CD4-positive, CD25-positive, alpha-beta regulatory T cell (primary cell): ENCODE measurements around the gene OTUD3. TPM values are rescaled to one million over a fixed set of nuclear protein-coding genes. Genes with fewer than 3 reads are reported as not detected.
A peak's percentile ranks its signal among the peaks of the same experiment; 100 is the strongest.

Source experiments
- ATAC-seq, 2 donors: fragments of 150-1000 bp; cut with Tn5 transposase; one replicate each; pipeline ENCODE4 v1.10.0; 2021; ENCODE audit warnings: low read depth in 2 of 2, moderate number of reproducible peaks in 2 of 2, moderate library complexity in 1 of 2
- DNase-seq, 3 donors: peaks; one replicate each; pipeline versions ENCODE4 v3.0.0 to v3.0.0-alpha.2; 2012 to 2022; ENCODE audit warnings: mixed read lengths in 1 of 3
- H3K27ac ChIP-seq: one replicate; pipeline ENCODE4 v1.7.0; 2013; ENCODE audit warnings: mild to moderate bottlenecking, low read length; ENCODE audit not compliant: insufficient read depth, poor library complexity, severe bottlenecking
- H3K27me3 ChIP-seq: one replicate; pipeline ENCODE4 v1.7.0; 2013; ENCODE audit warnings: low read length; ENCODE audit not compliant: control insufficient read depth, insufficient read depth
- H3K36me3 ChIP-seq: one replicate; pipeline ENCODE4 v1.7.0; 2013; ENCODE audit warnings: mild to moderate bottlenecking, low read length, moderate library complexity; ENCODE audit not compliant: control insufficient read depth, insufficient read depth
- H3K4me1 ChIP-seq: 2 replicates; pipeline ENCODE4 v1.7.0; 2013; ENCODE audit warnings: mild to moderate bottlenecking, low read length; ENCODE audit not compliant: insufficient read depth, control insufficient read depth, poor library complexity, severe bottlenecking
- H3K4me3 ChIP-seq: one replicate; pipeline ENCODE4 v1.7.0; 2013; ENCODE audit warnings: low read depth, mild to moderate bottlenecking, low read length, moderate library complexity
- H3K9me3 ChIP-seq, 2 experiments: 1 replicate in 1 of 2; 2 replicates in 1 of 2; pipeline ENCODE4 v1.7.0; 2013; ENCODE audit warnings: low read length in 2 of 2, mild to moderate bottlenecking in 1 of 2, moderate library complexity in 1 of 2; ENCODE audit not compliant: control insufficient read depth in 2 of 2
- H3K27ac Mint-ChIP-seq, 3 donors: one replicate each; pipeline ENCODE4 v1.8.0; 2020 to 2022; ENCODE audit warnings: mild to moderate bottlenecking in 3 of 3, mixed read lengths in 3 of 3, moderate library complexity in 2 of 3
- H3K27me3 Mint-ChIP-seq: one replicate; pipeline ENCODE4 v1.8.0; 2022; ENCODE audit warnings: mild to moderate bottlenecking, mixed read lengths
- H3K36me3 Mint-ChIP-seq: one replicate; pipeline ENCODE4 v1.8.0; 2020; ENCODE audit warnings: mixed read lengths
- H3K4me1 Mint-ChIP-seq, 4 donors: one replicate each; pipeline ENCODE4 v1.8.0; 2020 to 2022; ENCODE audit warnings: mixed read lengths in 4 of 4, mild to moderate bottlenecking in 1 of 4
- H3K4me3 Mint-ChIP-seq, 4 donors: one replicate each; pipeline ENCODE4 v1.8.0; 2020 to 2022; ENCODE audit warnings: mild to moderate bottlenecking in 4 of 4, mixed read lengths in 4 of 4, moderate library complexity in 3 of 4
- H3K9me3 Mint-ChIP-seq, 7 donors: one replicate each; pipeline ENCODE4 v1.8.0; 2020 to 2022; ENCODE audit warnings: mixed read lengths in 7 of 7, mild to moderate bottlenecking in 3 of 7, moderate library complexity in 2 of 7
- polyA plus RNA-seq, 4 donors: library from polyadenylated mRNA; unstranded; fragments of 300-500 nt; fragmentation: Illumina TruSeq; gene quantifications; one replicate each; pipeline ENCODE4 v1.2.3, GENCODE V29; 2021
- total RNA-seq: library from RNA; stranded (reverse); gene quantifications from one replicate; pipeline ENCODE4 v1.2.3, GENCODE V29; 2022

Gene OTUD3
- total and polyA plus RNA-seq, 5 donors from 2014 or later = 0.72 to 20.9 (median 1.1) TPM

- no peak for DNase-seq
- peaks cover 0 to 16% (median 10%) of the 10 kb centered on the region in 4 donors for H3K4me1 Mint-ChIP-seq
- no peak overlapping the region for H3K27ac ChIP-seq
- no peak overlapping the region for H3K4me3 Mint-ChIP-seq
- H3K36me3 ChIP-seq = peaks cover 77% of the 10 kb centered on the region
- H3K27ac Mint-ChIP-seq = no peak overlapping the region
- peaks cover 45% of the 10 kb centered on the region for H3K36me3 Mint-ChIP-seq
- no peaks in the 10 kb centered on the region for H3K9me3 Mint-ChIP-seq
- no peaks in the 10 kb centered on the region for H3K4me1 ChIP-seq
- no peak overlapping the region for H3K4me3 ChIP-seq
- no peaks in the 10 kb centered on the region for H3K9me3 ChIP-seq
- H3K27me3 Mint-ChIP-seq = no peaks in the 10 kb centered on the region
- no peaks in the 10 kb centered on the region for H3K27me3 ChIP-seq
- ATAC-seq = no peak
Measured at GRCh38 chr1:19894218-19894617, 12.0 kb downstream of the OTUD3 start.

GRCh38 chr1:19901653-19902052, 19.5 kb downstream of the OTUD3 start:
- no peak for ATAC-seq
- H3K9me3 ChIP-seq = no peaks in the 10 kb centered on the region
- no peak overlapping the region for H3K27ac Mint-ChIP-seq
- DNase-seq = no peak
- H3K27me3 ChIP-seq = no peaks in the 10 kb centered on the region
- no peak overlapping the region for H3K4me3 Mint-ChIP-seq
- no peaks in the 10 kb centered on the region for H3K4me1 ChIP-seq
- peaks cover 52% of the 10 kb centered on the region for H3K36me3 Mint-ChIP-seq
- peaks cover 0 to 4% (median under 1%) of the 10 kb centered on the region in 4 donors for H3K4me1 Mint-ChIP-seq
- no peaks in the 10 kb centered on the region for H3K27me3 Mint-ChIP-seq
- H3K36me3 ChIP-seq = peaks cover 75% of the 10 kb centered on the region
- no peaks in the 10 kb centered on the region for H3K9me3 Mint-ChIP-seq
- no peak overlapping the region for H3K27ac ChIP-seq
- H3K4me3 ChIP-seq = no peak overlapping the region

- H3K9me3 ChIP-seq = no peaks in the 10 kb centered on the region
- Mint-ChIP-seq H3K4me3 (no peak overlapping the region), H3K27ac (no peak overlapping the region), H3K4me1 (peaks cover 0 to 4% (median under 1%) of the 10 kb centered on the region in 4 donors), H3K27me3 (no peaks in the 10 kb centered on the region), H3K36me3 (peaks cover 59% of the 10 kb centered on the region), H3K9me3 (no peaks in the 10 kb centered on the region)
- peaks cover 81% of the 10 kb centered on the region for H3K36me3 ChIP-seq
- DNase-seq (no peak), ATAC-seq (no peak)
- no peaks in the 10 kb centered on the region for H3K27me3 ChIP-seq
- no peaks in the 10 kb centered on the region for H3K4me1 ChIP-seq
- H3K27ac ChIP-seq = no peak overlapping the region
- no peak overlapping the region for H3K4me3 ChIP-seq
Measured at GRCh38 chr1:19903621-19904020, 21.4 kb downstream of the OTUD3 start.

GRCh38 chr1:19907456-19907855, 25.3 kb downstream of the OTUD3 start:
- Mint-ChIP-seq H3K27ac (no peak overlapping the region), H3K4me1 (peaks cover 0 to 5% (median 0%) of the 10 kb centered on the region in 4 donors), H3K27me3 (no peaks in the 10 kb centered on the region), H3K36me3 (peaks cover 56% of the 10 kb centered on the region), H3K4me3 (no peak overlapping the region), H3K9me3 (no peaks in the 10 kb centered on the region)
- H3K4me3 ChIP-seq = no peak overlapping the region
- no peak overlapping the region for H3K27ac ChIP-seq
- DNase-seq (no peak), ATAC-seq (no peak)
- no peaks in the 10 kb centered on the region for H3K27me3 ChIP-seq
- H3K4me1 ChIP-seq = no peaks in the 10 kb centered on the region
- H3K36me3 ChIP-seq = peaks cover 86% of the 10 kb centered on the region
- H3K9me3 ChIP-seq = no peaks in the 10 kb centered on the region

- Histone ChIP-seq H3K27ac (no peak overlapping the region), H3K27me3 (no peaks in the 10 kb centered on the region), H3K36me3 (peaks cover 88% of the 10 kb centered on the region), H3K9me3 (no peaks in the 10 kb centered on the region), H3K4me1 (no peaks in the 10 kb centered on the region), H3K4me3 (no peak overlapping the region)
- no peak overlapping the region for H3K4me3 Mint-ChIP-seq
- DNase-seq (no peak), ATAC-seq (no peak)
- no peaks in the 10 kb centered on the region for H3K27me3 Mint-ChIP-seq
- H3K4me1 Mint-ChIP-seq = peaks cover 0 to 5% (median 0%) of the 10 kb centered on the region in 4 donors
- H3K27ac Mint-ChIP-seq = no peak overlapping the region
- no peaks in the 10 kb centered on the region for H3K9me3 Mint-ChIP-seq
- H3K36me3 Mint-ChIP-seq = peaks cover 53% of the 10 kb centered on the region
Measured at GRCh38 chr1:19909392-19909791, 27.2 kb downstream of the OTUD3 start.

GRCh38 chr1:19909971-19910370, 27.8 kb downstream of the OTUD3 start:
- Mint-ChIP-seq H3K4me1 (peaks cover 0 to 3% (median 0%) of the 10 kb centered on the region in 4 donors), H3K27ac (peak overlapping the region in 2 of 3 donors; percentile 9 to 42), H3K36me3 (peaks cover 50% of the 10 kb centered on the region), H3K9me3 (no peaks in the 10 kb centered on the region), H3K27me3 (no peaks in the 10 kb centered on the region), H3K4me3 (no peak overlapping the region)
- Histone ChIP-seq H3K27me3 (no peaks in the 10 kb centered on the region), H3K27ac (no peak overlapping the region), H3K4me1 (no peaks in the 10 kb centered on the region), H3K4me3 (no peak overlapping the region), H3K36me3 (peaks cover 84% of the 10 kb centered on the region), H3K9me3 (no peaks in the 10 kb centered on the region)
- ATAC-seq (no peak), DNase-seq (no peak)

GRCh38 chr1:19910650-19911049, 28.5 kb downstream of the OTUD3 start:
- Mint-ChIP-seq H3K27ac (peak overlapping the region in 1 of 3 donors; percentile 20), H3K4me3 (no peak overlapping the region), H3K9me3 (no peaks in the 10 kb centered on the region), H3K4me1 (peaks cover 0 to 3% (median 0%) of the 10 kb centered on the region in 4 donors), H3K36me3 (peaks cover 48% of the 10 kb centered on the region), H3K27me3 (no peaks in the 10 kb centered on the region)
- peaks cover 78% of the 10 kb centered on the region for H3K36me3 ChIP-seq
- H3K27me3 ChIP-seq = no peaks in the 10 kb centered on the region
- no peaks in the 10 kb centered on the region for H3K9me3 ChIP-seq
- DNase-seq = no peak
- H3K4me1 ChIP-seq = no peaks in the 10 kb centered on the region
- no peak overlapping the region for H3K27ac ChIP-seq
- H3K4me3 ChIP-seq = no peak overlapping the region
- no peak for ATAC-seq

- H3K27me3 Mint-ChIP-seq = no peaks in the 10 kb centered on the region
- Histone ChIP-seq H3K27ac (no peak overlapping the region), H3K9me3 (no peaks in the 10 kb centered on the region), H3K4me3 (no peak overlapping the region), H3K27me3 (no peaks in the 10 kb centered on the region), H3K36me3 (peaks cover 9% of the 10 kb centered on the region), H3K4me1 (no peaks in the 10 kb centered on the region)
- peak overlapping the region; percentile 20 to 47 (median 39) for H3K27ac Mint-ChIP-seq
- peaks cover 0 to 2% (median 0%) of the 10 kb centered on the region in 7 donors for H3K9me3 Mint-ChIP-seq
- ATAC-seq (peak in 1 of 2 donors; percentile 60), DNase-seq (peak; percentile 63 to 79 (median 74))
- H3K4me3 Mint-ChIP-seq = peak overlapping the region in 1 of 4 donors; percentile 8
- peaks cover 0 to 7% (median 4%) of the 10 kb centered on the region in 4 donors for H3K4me1 Mint-ChIP-seq
- H3K36me3 Mint-ChIP-seq = peaks cover 8% of the 10 kb centered on the region
Measured at GRCh38 chr1:19918057-19918456, 35.9 kb downstream of the OTUD3 start.
